WTC11 (cell line): Measurements from ENCODE around the gene SLC27A5. TPM values are rescaled to one million over a fixed set of nuclear protein-coding genes. Genes with fewer than 3 reads are reported as not detected.
A peak's percentile ranks its signal among the peaks of the same experiment; 100 is the strongest.

Experiments used
- E2F4 ChIP-seq: sonication (generic); formaldehyde crosslinking; IDR thresholded peaks from 2 replicates; pipeline ENCODE4 v1.8.1; 2022; ENCODE audit warnings: low read depth, mild to moderate bottlenecking, moderate library complexity, missing genetic modification reagents, borderline replicate concordance
- E2F5 ChIP-seq: sonication (generic); formaldehyde crosslinking; IDR thresholded peaks from 2 replicates; pipeline ENCODE4 v1.8.1; 2022; ENCODE audit warnings: mild to moderate bottlenecking, moderate library complexity, missing genetic modification reagents
- ERG ChIP-seq: fragments of 250-450 bp; sonication (Bioruptor Pico); IDR thresholded peaks from 2 replicates; pipeline ENCODE4 v1.8.0; 2021; ENCODE audit warnings: mild to moderate bottlenecking
- NFYB ChIP-seq: sonication (generic); formaldehyde crosslinking; conservative IDR thresholded peaks from 2 replicates; pipeline ENCODE4 v1.8.0; 2022; ENCODE audit warnings: low read depth, missing genetic modification reagents
- RELA ChIP-seq: sonication (generic); formaldehyde crosslinking; IDR thresholded peaks from 2 replicates; pipeline ENCODE4 v1.8.1; 2022; ENCODE audit warnings: missing genetic modification reagents, mild to moderate bottlenecking, borderline replicate concordance
- RORB ChIP-seq: fragments of 250-450 bp; sonication (Bioruptor Pico); IDR thresholded peaks from 2 replicates; pipeline ENCODE4 v1.9.0; 2021; ENCODE audit warnings: mild to moderate bottlenecking
- USF1 ChIP-seq: sonication (generic); formaldehyde crosslinking; IDR thresholded peaks from 2 replicates; pipeline ENCODE4 v1.8.0; 2022; ENCODE audit warnings: mild to moderate bottlenecking, missing genetic modification reagents
- ZNF512 ChIP-seq: sonication (generic); formaldehyde crosslinking; IDR thresholded peaks from 2 replicates; pipeline ENCODE4 v1.8.1; 2022; ENCODE audit warnings: missing genetic modification reagents, borderline replicate concordance
- ZSCAN18 ChIP-seq: fragments of 250-450 bp; sonication (Bioruptor Pico); IDR thresholded peaks from 2 replicates; pipeline ENCODE4 v2.1.2; 2022; ENCODE audit warnings: mild to moderate bottlenecking, moderate library complexity
- total RNA-seq: library from RNA; stranded (reverse); gene quantifications from 3 replicates; pipeline ENCODE4 v1.2.3, GENCODE V29; 2021
- TF ChIP-seq, protein P1 (sequence below): sonication (generic); formaldehyde crosslinking; IDR thresholded peaks from 2 replicates; pipeline ENCODE4 v1.8.0; 2023; ENCODE audit warnings: missing genetic modification reagents, mild to moderate bottlenecking, borderline replicate concordance
- TF ChIP-seq, protein P2 (sequence below): sonication (generic); formaldehyde crosslinking; IDR thresholded peaks from 2 replicates; pipeline ENCODE4 v1.8.1; 2023; ENCODE audit warnings: mild to moderate bottlenecking, missing genetic modification reagents, moderate library complexity

SLC27A5 gene
- total RNA-seq, 1 experiment from 2014 or later = 21.9 TPM

DNA sequence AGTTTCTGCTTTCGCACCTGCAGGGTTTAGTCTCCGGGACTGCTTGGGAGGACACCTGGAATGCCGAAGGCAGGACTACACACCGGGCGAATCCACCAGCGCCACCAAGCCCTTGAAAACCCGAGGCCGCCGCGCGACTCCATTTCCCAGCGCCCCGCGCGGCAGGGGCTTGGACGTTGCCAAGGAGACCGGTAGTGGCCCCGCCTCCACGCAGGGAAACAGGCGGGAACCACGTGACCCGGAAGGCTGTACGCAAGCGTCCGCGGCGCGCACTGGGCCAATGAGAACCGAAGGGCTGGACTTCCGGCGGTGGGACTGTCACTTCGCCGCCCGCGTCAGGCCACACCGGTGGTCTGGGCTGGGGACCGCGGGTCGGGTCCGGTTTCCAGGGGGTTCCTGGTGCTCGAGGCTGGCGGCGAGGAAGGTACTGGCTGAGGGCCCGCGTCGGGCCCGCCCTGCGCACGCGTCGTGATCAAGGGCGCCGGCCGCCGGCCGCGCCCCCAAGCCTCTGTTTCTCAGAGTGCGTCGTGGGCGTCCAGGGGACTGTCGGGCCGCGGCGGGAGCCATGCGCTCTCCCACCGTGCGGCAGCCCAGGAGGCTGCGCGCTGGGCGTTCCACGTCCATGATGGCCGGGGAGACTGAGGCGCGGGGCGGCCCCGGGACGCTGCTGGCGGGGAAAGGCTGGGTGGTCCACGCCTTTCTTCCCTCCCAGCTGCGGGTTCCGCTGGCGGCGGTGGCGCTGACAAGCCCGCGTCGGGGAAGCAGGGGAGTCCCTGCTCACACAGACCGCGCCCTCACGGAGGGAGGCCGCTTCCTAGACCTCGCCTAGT is 44.8 kb downstream of the SLC27A5 start, which contains the start of gene ZNF324 (continued):
- no peak for TF ChIP-seq ZSCAN18 (CRISPR knock-in tag)
- TF ChIP-seq ZNF512 (CRISPR knock-in tag) = no peak
- TF ChIP-seq RORB (CRISPR knock-in tag) = no peak; the same call in 1 of the 2 replicates
- peak; percentile 85 for TF ChIP-seq NFYB (CRISPR knock-in tag)
- no peak for TF ChIP-seq RELA (CRISPR knock-in tag)
- peak; percentile 97 for TF ChIP-seq USF1
- TF ChIP-seq E2F4 (CRISPR knock-in tag) = no peak
- TF ChIP-seq ERG = no peak
- TF ChIP-seq, protein P1, sequence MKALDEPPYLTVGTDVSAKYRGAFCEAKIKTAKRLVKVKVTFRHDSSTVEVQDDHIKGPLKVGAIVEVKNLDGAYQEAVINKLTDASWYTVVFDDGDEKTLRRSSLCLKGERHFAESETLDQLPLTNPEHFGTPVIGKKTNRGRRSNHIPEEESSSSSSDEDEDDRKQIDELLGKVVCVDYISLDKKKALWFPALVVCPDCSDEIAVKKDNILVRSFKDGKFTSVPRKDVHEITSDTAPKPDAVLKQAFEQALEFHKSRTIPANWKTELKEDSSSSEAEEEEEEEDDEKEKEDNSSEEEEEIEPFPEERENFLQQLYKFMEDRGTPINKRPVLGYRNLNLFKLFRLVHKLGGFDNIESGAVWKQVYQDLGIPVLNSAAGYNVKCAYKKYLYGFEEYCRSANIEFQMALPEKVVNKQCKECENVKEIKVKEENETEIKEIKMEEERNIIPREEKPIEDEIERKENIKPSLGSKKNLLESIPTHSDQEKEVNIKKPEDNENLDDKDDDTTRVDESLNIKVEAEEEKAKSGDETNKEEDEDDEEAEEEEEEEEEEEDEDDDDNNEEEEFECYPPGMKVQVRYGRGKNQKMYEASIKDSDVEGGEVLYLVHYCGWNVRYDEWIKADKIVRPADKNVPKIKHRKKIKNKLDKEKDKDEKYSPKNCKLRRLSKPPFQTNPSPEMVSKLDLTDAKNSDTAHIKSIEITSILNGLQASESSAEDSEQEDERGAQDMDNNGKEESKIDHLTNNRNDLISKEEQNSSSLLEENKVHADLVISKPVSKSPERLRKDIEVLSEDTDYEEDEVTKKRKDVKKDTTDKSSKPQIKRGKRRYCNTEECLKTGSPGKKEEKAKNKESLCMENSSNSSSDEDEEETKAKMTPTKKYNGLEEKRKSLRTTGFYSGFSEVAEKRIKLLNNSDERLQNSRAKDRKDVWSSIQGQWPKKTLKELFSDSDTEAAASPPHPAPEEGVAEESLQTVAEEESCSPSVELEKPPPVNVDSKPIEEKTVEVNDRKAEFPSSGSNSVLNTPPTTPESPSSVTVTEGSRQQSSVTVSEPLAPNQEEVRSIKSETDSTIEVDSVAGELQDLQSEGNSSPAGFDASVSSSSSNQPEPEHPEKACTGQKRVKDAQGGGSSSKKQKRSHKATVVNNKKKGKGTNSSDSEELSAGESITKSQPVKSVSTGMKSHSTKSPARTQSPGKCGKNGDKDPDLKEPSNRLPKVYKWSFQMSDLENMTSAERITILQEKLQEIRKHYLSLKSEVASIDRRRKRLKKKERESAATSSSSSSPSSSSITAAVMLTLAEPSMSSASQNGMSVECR (CRISPR knock-in tag) = no peak
- no peak for TF ChIP-seq E2F5 (CRISPR knock-in tag)
- TF ChIP-seq, protein P2, sequence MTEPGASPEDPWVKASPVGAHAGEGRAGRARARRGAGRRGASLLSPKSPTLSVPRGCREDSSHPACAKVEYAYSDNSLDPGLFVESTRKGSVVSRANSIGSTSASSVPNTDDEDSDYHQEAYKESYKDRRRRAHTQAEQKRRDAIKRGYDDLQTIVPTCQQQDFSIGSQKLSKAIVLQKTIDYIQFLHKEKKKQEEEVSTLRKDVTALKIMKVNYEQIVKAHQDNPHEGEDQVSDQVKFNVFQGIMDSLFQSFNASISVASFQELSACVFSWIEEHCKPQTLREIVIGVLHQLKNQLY (CRISPR knock-in tag) = no peak
- TF ChIP-seq, all 79 proteins: peak for 11
